ENCODE data around the gene GCGR. TPM values are rescaled to one million over a fixed set of nuclear protein-coding genes. Genes with fewer than 3 reads are reported as not detected.

The GCGR gene
- total and polyA plus RNA-seq, 2 of the 13 experiments (the other 11 are each of a cell fraction or from before 2014, with no cell fraction given), result 0.04 to 0.13 TPM

DNA sequence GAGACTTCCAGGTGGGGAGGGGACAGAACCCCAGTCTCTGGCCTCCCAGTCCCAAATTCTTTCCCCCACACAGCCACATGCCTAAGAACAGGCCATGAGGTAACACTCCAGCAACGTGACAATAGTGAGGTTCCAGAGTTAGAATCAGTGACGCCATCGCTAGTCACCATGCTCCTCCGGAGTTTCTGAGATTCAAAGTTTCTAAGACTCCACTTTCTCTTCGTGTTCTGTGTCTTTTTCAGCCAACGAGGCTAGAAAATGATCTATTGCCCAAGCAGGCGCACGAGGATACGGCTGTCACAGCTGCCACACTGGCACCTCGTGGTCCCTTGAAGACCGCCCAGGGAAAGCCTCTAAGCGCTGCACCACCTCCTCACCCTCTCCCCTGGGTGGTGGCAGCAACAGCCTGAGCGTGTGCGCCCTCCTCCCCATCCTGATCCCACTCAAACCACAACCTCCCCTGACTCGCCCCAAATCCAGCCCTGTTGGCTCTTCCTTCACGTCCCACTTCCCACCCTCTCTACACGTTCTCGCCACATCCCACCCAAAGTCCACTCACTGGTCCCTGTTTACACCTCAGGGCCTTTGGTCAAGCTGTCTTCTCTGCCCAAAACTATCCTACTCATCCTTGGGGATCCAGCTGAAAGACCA lies 28.1 kb downstream of the GCGR start (continued):
- TF ChIP-seq, protein P1, sequence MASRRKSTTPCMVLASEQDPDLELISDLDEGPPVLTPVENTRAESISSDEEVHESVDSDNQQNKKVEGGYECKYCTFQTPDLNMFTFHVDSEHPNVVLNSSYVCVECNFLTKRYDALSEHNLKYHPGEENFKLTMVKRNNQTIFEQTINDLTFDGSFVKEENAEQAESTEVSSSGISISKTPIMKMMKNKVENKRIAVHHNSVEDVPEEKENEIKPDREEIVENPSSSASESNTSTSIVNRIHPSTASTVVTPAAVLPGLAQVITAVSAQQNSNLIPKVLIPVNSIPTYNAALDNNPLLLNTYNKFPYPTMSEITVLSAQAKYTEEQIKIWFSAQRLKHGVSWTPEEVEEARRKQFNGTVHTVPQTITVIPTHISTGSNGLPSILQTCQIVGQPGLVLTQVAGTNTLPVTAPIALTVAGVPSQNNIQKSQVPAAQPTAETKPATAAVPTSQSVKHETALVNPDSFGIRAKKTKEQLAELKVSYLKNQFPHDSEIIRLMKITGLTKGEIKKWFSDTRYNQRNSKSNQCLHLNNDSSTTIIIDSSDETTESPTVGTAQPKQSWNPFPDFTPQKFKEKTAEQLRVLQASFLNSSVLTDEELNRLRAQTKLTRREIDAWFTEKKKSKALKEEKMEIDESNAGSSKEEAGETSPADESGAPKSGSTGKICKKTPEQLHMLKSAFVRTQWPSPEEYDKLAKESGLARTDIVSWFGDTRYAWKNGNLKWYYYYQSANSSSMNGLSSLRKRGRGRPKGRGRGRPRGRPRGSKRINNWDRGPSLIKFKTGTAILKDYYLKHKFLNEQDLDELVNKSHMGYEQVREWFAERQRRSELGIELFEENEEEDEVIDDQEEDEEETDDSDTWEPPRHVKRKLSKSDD (CRISPR knock-in tag; IDR thresholded peaks at IDR 0.05; ENCODE audit: low read depth), result no peak
- no peak for TF ChIP-seq ZNF251 (CRISPR knock-in tag; IDR thresholded peaks at IDR 0.05)
- TF ChIP-seq, protein P2, sequence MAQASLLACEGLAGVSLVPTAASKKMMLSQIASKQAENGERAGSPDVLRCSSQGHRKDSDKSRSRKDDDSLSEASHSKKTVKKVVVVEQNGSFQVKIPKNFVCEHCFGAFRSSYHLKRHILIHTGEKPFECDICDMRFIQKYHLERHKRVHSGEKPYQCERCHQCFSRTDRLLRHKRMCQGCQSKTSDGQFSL (CRISPR knock-in tag; IDR thresholded peaks at IDR 0.05), result no peak
- no peak for TF ChIP-seq ZNF136 (CRISPR knock-in tag; IDR thresholded peaks at IDR 0.05; ENCODE audit: low read depth)
- TF ChIP-seq NFE2 (CRISPR knock-in tag; IDR thresholded peaks at IDR 0.05), result no peak
- no peak for TF ChIP-seq ZBTB1 (CRISPR knock-in tag; IDR thresholded peaks at IDR 0.05; ENCODE audit: borderline replicate concordance)
- TF ChIP-seq HCFC1 (IDR thresholded peaks at IDR 0.05; ENCODE audit: low read depth, low read length), result no peak
- no peak for TF ChIP-seq MEIS2 (CRISPR knock-in tag; IDR thresholded peaks at IDR 0.05)
- TF ChIP-seq, protein P3, sequence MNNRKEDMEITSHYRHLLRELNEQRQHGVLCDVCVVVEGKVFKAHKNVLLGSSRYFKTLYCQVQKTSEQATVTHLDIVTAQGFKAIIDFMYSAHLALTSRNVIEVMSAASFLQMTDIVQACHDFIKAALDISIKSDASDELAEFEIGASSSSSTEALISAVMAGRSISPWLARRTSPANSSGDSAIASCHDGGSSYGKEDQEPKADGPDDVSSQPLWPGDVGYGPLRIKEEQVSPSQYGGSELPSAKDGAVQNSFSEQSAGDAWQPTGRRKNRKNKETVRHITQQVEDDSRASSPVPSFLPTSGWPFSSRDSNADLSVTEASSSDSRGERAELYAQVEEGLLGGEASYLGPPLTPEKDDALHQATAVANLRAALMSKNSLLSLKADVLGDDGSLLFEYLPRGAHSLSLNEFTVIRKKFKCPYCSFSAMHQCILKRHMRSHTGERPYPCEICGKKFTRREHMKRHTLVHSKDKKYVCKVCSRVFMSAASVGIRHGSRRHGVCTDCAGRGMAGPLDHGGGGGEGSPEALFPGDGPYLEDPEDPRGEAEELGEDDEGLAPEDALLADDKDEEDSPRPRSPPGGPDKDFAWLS (CRISPR knock-in tag; IDR thresholded peaks at IDR 0.05; ENCODE audit: borderline replicate concordance), result no peak
- TF ChIP-seq XBP1 (CRISPR knock-in tag; IDR thresholded peaks at IDR 0.05), result no peak
- no peak for TF ChIP-seq ZNF460 (CRISPR knock-in tag; IDR thresholded peaks at IDR 0.05; ENCODE audit: borderline replicate concordance)
- TF ChIP-seq, protein P4, sequence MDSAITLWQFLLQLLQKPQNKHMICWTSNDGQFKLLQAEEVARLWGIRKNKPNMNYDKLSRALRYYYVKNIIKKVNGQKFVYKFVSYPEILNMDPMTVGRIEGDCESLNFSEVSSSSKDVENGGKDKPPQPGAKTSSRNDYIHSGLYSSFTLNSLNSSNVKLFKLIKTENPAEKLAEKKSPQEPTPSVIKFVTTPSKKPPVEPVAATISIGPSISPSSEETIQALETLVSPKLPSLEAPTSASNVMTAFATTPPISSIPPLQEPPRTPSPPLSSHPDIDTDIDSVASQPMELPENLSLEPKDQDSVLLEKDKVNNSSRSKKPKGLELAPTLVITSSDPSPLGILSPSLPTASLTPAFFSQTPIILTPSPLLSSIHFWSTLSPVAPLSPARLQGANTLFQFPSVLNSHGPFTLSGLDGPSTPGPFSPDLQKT (CRISPR knock-in tag; IDR thresholded peaks at IDR 0.05; ENCODE audit: borderline replicate concordance), result no peak
- TF ChIP-seq, protein P5, sequence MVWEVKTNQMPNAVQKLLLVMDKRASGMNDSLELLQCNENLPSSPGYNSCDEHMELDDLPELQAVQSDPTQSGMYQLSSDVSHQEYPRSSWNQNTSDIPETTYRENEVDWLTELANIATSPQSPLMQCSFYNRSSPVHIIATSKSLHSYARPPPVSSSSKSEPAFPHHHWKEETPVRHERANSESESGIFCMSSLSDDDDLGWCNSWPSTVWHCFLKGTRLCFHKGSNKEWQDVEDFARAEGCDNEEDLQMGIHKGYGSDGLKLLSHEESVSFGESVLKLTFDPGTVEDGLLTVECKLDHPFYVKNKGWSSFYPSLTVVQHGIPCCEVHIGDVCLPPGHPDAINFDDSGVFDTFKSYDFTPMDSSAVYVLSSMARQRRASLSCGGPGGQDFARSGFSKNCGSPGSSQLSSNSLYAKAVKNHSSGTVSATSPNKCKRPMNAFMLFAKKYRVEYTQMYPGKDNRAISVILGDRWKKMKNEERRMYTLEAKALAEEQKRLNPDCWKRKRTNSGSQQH (CRISPR knock-in tag; IDR thresholded peaks at IDR 0.05; ENCODE audit: low read depth), result no peak
- no peak for TF ChIP-seq YEATS2 (CRISPR knock-in tag; IDR thresholded peaks at IDR 0.05; ENCODE audit: borderline replicate concordance)
- TF ChIP-seq, protein P6, sequence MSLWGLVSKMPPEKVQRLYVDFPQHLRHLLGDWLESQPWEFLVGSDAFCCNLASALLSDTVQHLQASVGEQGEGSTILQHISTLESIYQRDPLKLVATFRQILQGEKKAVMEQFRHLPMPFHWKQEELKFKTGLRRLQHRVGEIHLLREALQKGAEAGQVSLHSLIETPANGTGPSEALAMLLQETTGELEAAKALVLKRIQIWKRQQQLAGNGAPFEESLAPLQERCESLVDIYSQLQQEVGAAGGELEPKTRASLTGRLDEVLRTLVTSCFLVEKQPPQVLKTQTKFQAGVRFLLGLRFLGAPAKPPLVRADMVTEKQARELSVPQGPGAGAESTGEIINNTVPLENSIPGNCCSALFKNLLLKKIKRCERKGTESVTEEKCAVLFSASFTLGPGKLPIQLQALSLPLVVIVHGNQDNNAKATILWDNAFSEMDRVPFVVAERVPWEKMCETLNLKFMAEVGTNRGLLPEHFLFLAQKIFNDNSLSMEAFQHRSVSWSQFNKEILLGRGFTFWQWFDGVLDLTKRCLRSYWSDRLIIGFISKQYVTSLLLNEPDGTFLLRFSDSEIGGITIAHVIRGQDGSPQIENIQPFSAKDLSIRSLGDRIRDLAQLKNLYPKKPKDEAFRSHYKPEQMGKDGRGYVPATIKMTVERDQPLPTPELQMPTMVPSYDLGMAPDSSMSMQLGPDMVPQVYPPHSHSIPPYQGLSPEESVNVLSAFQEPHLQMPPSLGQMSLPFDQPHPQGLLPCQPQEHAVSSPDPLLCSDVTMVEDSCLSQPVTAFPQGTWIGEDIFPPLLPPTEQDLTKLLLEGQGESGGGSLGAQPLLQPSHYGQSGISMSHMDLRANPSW (CRISPR knock-in tag; IDR thresholded peaks at IDR 0.05; ENCODE audit: borderline replicate concordance), result no peak
- TF ChIP-seq ZFP1 (CRISPR knock-in tag; IDR thresholded peaks at IDR 0.05), result no peak
- no peak for TF ChIP-seq MAFF (IDR thresholded peaks at IDR 0.05; ENCODE audit: low read depth, low read length)
- no peak for TF ChIP-seq ELF1 (CRISPR knock-in tag; IDR thresholded peaks at IDR 0.05)
- no peak; the same call in 1 of the 2 replicates for TF ChIP-seq CEBPG (CRISPR knock-in tag; IDR thresholded peaks at IDR 0.05)
- TF ChIP-seq ZNF274 (CRISPR knock-in tag; IDR thresholded peaks at IDR 0.05), result no peak

Data from HepG2 (cell line).